HG02970 (cell line): Measurements from ENCODE around the gene XIST.
"Not testable (repeated sequence)": the region's sequence is repeated elsewhere in the genome, so short reads cannot be mapped to it uniquely, and the experiment has no call there.

Experiments used
- ATAC-seq: cut with Tn5 transposase; IDR thresholded peaks from one replicate; pipeline ENCODE4 v1.9.1; 2021; ENCODE audit warnings: mild to moderate bottlenecking, moderate library complexity, moderate number of reproducible peaks; ENCODE audit not compliant: unreplicated experiment, low FRiP score

Gene XIST

DNA sequence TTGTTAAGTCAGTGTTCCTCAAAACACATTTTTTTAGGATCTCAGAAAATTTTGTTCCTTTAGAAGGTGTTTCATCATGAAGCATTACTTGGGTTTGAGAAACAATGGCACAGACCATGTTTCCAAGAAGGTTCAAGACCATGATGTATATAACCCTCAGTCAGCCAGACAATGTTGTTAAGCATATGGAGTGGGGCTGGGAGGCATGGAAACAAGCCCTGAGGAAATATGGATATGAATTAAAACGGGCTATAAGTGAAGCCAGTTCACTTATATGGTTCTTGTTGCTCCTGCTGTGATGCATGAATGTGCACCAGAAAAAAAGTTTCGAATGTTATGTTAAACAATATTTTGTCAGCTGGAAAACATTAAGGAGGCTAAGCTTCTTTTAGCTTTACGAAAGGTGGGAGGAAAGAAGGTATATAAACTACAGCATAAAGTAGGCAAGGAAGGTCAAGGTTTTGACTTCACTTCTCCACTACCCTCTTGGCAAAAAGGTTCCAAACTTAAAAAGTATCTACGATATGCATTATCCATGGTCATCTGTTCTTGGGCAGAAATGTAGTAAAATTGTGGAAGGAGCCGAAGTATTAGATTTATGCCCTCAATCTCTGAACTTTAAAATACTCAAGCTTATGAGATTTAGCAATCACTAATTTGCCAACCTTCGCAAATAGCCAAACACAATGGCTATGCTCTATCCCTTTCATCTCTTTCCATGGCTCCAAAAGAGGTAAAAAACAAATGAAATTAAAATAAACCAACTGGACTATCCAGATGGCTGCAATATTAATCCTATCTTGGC, 12.2 kb downstream of the XIST start:
- ATAC-seq = no peak

DNA sequence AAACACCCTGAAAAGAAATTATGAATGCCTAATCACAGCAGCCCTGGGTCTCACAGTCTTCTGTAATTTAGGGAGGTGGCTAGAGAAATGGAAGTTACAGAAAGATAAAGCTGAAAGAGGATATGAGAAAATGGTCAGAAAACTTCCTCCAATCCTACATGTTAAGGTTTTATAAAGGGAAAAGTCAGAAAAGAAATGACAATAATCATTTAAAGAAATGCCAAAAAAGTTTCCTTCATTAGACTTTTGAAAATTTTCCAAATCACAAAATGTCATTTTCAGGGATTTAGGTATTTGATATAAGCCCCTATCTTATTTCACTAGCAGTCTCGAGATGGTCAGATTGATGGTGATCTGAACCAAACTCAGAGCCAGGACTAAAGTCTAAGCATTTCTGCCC, 13.4 kb downstream of the XIST start:
- no peak for ATAC-seq

DNA sequence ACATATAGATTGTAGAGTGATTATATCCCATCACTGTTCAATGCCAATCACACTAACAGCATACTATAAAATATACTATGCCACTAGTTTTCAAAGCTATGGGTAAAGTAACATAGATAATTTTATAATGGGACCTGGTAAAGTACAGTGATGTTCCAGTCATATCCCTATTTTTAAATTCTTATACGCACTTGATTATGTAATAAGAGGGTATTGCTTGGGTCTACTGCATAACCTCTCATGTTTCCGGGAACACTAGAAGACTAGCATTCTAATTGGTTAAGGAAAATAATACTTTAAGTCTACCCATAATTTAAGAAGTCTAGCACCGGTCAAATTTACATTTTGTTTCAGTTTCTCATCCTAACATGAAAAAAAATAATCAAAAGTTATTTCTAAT, 14.4 kb downstream of the XIST start:
- ATAC-seq = no peak

DNA sequence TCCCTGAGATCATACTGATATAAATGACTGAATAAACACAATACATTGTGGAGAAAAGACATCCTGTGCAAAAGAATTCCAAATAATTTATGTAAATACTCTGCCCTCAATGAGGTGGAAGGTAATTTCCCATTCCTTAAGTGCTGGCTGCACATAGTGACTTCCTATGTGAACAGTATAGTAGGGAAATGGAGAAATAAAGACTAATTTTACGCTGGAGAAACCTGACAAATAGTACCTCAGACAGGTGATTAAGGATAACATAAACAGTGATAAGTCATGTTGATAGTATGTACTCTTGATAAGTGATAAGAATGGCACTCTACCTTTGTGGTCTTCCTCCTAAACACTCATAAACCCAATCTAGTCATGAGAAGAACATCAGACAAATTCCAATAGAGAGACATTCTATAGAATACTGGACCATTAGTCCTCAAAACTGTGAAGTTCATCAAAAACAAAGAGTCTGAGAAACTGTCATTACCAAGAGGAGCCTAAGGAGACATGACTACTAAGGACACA, 15.5 kb downstream of the XIST start:
- no peak for ATAC-seq

DNA sequence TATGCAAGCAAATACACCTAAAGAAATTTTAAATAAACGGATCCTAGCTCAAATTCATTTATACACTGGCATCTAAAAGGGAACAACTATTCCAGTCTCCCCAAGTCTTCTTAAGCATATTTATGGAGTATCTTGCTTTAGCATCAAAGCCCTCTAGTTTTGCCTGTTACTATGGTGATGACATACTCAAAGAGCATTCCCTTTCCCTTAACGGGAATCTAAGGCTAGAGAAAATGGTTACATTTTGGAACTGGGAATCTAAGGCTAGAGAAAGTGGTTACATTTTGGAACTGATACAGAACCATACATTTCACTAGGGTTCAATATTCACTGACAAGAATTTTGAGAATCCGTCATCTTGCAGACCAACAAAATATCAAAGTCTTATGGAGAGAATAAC, 18.3 kb downstream of the XIST start:
- no peak for ATAC-seq

DNA sequence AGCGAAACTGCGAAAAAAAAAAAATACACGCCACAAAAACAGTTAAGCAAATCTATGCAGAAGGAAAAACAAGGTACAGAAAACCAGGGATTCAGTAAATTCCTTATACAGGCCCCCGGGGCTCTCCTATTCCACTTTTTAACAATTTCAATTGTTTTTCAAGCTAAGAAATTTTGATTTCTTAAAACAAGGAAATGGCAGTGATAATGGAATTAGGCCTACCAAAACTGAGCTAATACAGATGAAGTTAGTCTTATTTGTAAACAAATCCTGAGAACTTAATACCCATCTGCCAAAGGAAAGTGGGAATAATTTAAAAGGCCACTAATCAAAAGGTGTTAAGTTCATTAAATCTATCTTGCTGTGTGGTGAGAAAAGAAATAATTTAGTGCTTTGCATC, 20.2 kb downstream of the XIST start:
- ATAC-seq = no peak

DNA sequence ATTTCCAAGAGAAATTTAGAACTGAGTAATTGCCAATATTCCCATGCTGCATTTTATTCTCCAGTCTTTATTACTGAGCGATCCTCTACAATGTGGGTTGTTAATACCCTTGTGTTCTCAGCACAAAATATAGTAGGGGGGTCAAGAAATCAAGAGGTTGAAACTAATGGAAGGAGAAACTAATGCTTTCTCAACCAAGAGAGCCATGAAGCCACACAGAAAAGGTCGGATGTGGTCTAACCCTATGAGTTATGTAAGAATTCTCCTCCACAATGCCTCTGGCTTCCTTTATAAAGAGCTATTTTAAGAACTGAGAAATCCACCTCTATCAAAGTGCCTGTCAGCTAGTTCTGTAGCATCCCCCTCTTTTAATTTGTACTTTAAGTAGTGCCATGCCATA, 21.0 kb downstream of the XIST start:
- ATAC-seq = no peak

DNA sequence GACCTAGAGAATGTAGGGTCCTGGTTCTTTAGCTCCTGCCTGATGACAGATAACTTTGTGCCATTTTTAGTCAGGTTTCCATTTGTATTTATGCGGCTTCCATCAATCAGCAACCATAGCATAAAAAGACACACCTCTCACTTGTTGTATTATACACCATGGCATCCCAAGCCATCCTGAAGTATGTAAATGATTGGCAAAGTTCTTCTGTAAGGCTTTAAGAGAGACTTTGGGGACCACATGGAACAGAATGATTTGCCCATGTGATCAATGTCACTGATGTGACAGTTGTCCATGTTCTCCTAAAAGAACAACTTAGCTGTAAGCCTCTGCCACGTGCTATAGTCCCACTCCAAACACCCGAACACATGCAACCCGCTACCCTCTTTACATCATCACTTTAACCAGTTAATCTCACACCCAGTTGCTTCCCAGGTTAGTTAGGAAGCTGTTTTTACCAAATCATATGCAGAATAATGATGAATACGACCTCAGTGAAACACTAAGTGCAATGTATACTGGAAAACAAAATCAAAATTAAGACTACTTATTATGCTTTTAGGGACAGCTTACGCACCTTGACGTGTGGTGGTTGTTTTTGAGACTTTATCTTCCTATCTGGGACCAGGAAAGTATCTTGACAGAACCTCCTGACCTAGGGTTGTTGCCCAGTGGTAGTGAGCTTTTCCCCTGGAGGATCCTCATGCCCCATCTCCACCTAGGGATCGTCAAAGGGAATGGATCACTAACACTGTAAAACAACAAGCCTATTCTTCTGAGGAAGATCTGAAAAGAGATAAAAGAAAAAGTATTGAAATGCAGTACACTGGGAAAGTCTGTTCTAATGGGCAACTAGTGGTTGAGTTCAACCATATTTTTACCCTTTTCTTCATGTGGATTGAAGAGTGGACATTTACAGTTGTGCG, 21.8 kb downstream of the XIST start:
- no peak for ATAC-seq

DNA sequence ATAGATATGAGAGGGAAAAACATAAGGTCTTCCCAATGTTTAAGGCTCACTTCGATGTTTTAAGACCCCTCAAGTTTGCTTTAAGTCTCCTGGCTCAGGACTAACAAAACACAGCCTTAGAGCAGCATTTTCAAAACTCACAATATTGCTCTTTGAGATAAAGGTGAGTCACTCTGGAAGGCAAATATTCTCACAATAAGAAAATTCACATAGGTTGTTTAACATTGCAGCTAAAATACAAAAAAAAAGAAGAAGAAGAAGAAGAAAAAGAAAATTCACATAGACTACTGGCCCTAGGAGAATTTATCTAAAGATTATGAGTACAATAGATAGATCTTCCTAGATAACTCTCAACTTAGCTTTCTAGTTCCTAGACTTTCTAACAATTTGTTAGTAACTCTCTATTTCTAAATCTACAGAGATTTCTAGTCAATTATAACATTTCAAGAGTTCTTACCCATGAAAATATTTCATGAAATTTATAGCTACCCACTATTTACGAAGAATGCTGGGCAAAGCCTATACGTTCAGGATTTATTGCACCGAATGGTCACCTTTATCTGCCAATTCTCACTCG, 22.5 kb downstream of the XIST start:
- no peak for ATAC-seq

DNA sequence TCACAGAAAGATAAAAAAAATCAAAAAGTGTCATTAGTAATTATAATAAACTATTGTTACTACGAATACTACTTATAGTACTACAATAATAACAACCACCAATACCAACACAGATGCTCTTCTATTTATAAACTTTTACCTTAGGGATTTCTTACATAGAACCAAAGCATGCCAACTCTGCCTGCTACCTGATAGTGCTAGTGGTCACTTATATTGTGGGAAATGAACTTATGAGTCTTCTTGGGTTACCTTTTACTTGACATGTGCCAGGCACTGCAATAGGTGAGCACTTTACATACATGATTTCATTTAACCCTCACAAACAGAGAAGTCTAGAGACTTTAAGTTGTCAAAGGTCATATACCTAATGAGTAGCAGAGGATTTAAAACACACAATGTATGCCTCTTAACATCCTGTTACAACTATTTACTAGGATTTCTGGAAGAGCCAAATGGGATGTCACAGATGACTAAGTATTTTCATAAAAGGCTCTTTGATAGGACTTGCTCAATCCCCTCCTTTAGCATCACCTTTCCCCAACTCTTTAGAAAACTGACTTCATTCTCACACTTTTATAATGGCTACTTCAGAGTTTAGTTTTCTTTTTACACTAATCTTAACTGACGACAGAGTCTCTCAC, 24.3 kb downstream of the XIST start:
- no peak for ATAC-seq

DNA sequence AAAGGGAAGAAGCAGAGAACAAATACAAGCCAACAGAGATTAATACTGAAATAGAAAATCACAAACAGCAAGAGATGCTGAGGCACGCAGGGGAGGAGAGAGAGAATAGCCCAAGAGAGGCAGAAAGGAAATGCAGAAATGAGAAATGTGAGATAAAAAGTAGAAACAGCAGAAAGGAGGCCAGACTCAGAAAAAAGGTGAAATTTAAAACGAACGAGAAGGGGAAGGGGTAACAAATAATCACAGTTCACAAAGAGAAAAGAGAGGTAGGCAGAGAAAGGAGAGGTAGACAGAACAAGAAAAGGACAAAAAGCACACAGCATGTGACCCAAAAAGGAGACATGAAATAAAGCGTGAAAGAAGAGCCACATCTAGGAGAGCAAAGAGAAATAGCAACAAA, 25.1 kb downstream of the XIST start:
- no peak for ATAC-seq

DNA sequence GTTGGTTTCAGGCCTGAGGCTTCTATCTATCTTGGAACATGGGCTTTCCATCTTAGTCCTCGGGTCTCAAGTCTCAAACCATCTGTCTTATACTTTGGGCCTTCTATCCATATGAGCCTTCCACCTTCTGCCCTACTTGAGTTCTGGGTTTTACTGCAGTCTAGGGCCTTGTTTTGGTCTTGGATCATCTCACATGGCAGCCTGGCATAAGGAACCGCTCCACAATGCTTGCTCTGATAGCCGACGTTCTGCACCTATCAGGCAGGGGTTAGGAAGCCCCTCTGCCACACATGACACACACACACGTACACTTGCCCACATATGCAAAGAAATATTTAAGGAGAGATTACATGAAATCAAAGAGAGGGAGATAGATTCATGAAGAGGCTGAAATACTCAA, 25.5 kb downstream of the XIST start:
- no peak for ATAC-seq

DNA sequence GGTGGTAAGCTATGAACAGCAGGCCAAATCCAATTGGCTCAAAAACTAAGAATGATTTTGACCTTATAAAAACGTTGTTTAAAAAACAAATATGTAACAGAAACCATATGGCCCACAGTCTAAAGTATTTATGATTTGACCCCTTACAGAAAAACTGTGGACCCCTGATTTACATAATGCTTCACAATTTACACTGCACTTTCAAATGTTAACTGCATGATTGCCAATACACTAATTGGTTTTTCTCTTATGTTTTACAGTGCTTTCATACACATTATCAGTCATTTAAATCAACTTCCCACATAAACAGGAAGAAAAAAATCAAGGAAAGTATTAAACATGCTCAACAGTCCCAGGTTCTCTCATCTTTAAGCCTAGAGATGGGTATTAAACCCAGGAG, 26.9 kb downstream of the XIST start:
- ATAC-seq = no peak

DNA sequence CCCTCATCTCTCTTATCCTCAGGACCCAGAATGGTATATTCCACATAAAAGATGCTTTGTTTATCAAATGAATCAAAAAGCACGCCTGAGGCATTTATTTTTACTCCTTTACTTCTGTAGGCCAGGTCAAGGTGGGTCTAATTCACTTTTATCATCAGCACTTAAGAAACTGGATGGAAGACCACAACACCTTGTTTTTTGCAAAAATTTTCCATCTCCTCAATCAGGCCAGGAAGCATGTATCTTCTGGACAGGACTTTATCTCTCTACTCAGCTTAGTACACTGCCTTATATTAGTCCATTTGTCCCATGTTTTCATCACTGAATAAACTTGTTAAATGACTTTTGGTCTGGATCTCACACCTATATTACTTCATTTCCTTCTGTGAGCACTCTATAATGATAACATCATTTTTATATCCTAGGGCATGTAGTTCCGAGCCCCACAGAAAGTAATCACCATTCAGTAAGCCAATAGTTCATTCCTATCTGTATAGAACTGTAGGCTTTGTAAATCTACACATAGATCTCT, 29.0 kb downstream of the XIST start:
- ATAC-seq = no peak

DNA sequence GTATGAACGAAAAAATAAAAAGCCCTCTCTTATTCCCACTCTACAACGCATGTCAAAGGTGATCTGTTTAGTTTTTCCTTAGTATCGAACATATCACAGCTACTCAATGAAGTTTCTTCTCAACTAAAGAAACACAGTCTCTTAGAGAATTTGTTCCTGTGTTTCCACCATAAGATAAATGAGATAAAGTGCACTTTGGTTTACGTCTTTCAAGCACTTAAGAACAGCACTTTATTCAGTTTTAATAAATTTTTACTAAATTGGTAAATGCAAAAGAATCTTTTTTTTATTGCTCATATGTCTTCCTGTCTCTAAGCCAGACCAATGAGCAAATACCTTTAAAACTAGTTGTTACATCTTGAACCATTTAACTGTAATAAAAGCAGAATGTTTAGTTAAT, 29.7 kb downstream of the XIST start:
- ATAC-seq = no peak

DNA sequence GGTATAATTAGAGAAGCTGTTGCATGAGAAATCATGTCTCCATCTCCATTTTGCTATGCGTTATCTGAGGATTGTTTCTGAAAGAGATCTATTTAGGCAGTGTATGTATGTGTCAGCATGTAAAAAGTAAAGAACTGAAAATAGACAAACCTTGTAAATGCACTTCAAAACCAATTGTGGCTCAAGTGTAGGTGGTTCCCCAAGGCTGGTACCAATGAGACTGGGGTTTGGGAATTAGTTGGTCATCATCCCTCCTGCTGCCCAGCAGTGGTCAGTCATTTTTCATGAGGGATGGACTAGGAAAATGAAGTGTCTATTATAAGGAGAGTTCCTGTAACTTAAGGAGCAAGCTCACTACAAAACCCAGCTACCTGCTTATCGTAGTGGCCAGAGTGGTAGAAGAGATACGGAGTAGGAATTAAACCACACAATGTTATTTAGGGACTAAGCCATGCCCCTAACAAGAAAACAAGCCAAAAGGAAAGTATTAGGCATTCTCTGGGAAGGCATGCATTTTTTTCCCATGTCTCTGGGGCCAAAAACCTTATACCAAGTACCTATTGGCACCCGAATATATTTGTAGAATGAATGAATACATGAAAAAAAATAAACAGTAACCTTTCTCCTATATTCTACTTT, 30.5 kb downstream of the XIST start:
- no peak for ATAC-seq

DNA sequence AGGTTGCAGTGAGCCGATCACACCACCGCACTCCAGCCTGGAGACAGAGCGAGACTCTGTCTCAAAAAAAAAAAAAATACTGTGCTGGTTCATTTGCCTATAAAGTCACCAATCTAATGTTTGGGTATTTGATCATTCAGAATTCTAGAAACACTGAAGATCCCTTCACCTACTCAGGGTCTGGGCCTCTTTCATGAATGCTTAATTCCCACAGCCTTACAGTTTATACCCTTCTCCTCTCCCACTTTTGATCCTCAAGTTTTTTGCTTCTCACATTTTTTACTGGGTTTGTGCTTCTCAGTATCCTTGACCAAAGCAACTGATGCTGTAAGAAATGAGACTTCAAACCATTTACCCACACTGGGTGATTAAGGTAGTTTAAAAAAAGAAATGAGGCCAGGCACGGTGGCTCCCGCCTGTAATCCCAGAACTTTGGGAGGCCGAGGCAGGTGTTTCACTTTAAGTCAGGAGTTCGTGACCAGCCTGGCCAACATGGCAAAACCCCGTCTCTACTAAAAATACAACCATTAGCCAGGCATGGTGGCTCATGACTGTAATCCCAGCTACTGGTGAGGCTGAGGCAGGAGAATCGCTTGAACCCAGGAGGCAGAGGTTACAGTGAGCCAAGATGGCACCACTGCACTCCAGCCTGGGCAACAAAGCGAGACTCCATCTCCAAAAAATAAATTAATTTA, 32.5 kb downstream of the XIST start:
- not testable (repeated sequence) for ATAC-seq

DNA sequence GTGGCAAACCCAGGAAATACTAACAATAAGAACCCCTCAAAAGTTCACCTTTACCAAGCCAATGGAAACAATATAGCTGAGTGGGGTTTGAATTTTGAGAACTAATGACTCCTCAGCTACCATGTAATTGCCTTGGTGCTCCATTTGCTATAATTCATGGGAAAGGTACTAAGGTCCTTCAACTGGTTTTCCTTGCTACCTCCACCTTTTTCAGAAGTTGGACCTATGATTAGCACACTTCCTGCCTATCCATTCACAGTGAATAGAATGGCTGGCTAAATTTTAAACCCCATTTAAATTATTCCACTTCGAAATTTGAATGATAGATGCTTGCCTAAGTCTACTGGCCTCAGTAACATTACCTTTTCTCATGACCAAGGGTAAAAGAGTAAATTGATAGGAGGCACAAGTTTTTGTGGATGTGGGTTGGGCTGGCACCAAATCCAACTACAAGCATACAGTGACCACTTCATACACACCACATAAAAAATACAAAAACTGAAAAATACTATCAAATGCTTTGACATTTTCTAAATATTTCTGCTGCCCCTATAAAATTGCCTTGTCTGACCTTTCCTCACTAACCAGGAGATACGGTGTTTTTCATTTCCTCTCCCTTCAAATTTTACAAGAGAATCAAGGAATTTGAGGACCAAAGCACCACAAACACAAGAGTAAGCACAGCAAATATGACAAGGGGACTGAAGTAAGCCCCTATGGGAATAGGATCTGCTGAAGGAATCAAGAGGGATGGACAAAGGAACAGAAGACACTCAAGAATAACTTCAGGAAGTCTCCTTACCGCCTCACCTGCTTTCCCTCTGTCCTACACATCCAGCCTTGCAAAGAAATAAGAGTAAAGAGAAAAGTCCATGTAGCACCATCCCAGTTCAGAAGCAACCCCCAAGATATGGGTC, 34.1 kb downstream of the XIST start:
- no peak for ATAC-seq
